ENCODE data around the gene EIF4B.

DNA sequence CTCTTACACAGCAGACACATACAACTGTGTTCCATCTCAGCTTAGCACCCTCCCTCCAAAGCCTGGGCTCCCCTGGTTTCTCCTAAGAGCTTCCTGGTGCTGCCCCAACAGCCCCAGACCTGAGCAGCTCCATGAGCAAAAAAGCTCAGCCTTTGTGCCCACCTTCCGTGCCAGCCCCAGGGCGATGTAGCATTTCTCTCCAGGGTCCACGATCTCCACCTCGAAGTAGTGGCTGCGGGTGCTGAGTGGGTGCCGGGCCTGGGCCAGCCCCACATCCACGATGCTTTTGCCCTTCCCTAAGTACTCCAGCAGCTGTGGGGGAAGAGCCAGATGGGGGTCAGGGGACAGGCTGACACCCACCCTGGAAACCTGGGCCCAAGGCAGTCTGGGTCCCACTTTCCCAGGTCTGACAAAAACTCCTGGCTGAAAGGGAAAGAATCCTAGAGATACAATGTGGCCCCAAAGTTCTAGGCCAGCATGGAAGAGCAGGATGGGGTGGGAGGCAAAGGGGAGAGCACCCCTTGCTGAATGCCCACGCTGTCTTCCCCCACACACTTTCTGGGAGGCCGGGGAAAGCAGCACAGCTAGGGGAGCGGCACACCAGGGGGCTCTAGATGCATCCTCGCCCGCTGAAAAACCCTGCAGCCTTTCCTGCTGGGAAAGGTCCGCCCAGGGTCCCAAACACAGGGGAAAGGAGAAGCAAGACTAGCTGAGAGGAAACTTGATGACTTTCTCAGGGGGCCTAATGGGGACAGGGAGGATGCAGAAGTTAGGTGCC, 61.9 kb downstream of the EIF4B start:
- TF ChIP-seq, protein P1, sequence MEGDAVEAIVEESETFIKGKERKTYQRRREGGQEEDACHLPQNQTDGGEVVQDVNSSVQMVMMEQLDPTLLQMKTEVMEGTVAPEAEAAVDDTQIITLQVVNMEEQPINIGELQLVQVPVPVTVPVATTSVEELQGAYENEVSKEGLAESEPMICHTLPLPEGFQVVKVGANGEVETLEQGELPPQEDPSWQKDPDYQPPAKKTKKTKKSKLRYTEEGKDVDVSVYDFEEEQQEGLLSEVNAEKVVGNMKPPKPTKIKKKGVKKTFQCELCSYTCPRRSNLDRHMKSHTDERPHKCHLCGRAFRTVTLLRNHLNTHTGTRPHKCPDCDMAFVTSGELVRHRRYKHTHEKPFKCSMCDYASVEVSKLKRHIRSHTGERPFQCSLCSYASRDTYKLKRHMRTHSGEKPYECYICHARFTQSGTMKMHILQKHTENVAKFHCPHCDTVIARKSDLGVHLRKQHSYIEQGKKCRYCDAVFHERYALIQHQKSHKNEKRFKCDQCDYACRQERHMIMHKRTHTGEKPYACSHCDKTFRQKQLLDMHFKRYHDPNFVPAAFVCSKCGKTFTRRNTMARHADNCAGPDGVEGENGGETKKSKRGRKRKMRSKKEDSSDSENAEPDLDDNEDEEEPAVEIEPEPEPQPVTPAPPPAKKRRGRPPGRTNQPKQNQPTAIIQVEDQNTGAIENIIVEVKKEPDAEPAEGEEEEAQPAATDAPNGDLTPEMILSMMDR (IDR thresholded peaks at IDR 0.05), result no peak
- TF ChIP-seq POLR2A (IDR thresholded peaks at IDR 0.05) (no peak), EP300 (IDR thresholded peaks at IDR 0.05) (no peak), POLR2AphosphoS5 (IDR thresholded peaks at IDR 0.05) (no peak)
